OCI-LY1 (cell line): ENCODE data around the gene TNNI3.

Source experiments
- EZH2 ChIP-seq: fragments of 200-600 bp; sonication (generic), shearing (Covaris generic); IDR thresholded peaks from 2 replicates; pipeline ENCODE4 v1.8.0; 2017; ENCODE audit warnings: borderline replicate concordance, mixed run types, mild to moderate bottlenecking, antibody characterized with exemption, low read length, moderate library complexity, mixed read lengths
- TF ChIP-seq, protein P1 (sequence below): fragments of 200-600 bp; sonication (generic), shearing (Covaris generic); IDR thresholded peaks from 2 replicates; pipeline ENCODE4 v1.5.1; 2017; ENCODE audit warnings: mild to moderate bottlenecking, antibody characterized with exemption, low read length, moderate library complexity, mixed read lengths

DNA sequence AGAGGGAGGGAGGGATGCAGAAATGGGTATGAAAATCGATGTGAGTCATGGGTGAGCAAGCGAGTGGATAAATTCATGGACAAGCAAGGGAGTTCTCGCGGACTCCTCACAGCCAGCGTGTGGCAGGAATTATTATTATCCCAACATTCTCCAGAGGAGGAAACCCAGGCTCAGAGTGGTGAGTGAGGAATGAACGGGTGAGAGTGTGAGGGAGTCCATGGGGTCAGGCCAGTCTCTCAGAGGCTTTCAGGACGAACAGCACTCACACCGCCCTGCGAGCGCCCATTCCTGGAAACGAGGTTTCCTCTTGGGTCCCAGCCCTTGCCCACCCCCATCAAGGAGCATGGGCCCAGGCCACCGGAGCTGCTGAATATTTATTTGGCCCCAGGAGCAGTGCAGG, 15.2 kb upstream of the TNNI3 start:
- TF ChIP-seq, protein P1, sequence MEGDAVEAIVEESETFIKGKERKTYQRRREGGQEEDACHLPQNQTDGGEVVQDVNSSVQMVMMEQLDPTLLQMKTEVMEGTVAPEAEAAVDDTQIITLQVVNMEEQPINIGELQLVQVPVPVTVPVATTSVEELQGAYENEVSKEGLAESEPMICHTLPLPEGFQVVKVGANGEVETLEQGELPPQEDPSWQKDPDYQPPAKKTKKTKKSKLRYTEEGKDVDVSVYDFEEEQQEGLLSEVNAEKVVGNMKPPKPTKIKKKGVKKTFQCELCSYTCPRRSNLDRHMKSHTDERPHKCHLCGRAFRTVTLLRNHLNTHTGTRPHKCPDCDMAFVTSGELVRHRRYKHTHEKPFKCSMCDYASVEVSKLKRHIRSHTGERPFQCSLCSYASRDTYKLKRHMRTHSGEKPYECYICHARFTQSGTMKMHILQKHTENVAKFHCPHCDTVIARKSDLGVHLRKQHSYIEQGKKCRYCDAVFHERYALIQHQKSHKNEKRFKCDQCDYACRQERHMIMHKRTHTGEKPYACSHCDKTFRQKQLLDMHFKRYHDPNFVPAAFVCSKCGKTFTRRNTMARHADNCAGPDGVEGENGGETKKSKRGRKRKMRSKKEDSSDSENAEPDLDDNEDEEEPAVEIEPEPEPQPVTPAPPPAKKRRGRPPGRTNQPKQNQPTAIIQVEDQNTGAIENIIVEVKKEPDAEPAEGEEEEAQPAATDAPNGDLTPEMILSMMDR = no peak
- TF ChIP-seq EZH2 = no peak
